ENCODE measurements around the gene WDR5B.

Gene WDR5B

DNA sequence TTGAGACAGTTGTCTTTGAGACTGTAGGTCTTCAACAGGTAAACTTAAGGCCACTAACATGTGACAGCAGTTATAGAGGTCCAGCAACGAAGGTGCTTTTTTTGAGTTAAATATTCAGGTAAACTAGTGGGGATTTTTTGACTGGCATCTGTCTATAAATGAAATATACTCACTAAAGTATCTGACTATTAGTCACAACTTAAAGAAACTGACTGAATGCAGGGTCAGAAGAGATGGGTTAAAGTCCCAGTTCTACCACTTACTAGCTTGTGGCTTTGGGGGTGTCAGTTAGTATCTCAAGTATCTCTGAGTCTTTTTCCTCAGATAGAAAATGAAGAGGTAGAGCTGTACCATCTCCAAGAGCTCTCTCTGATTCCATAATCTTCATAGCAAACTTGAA, 50.8 kb downstream of the WDR5B start:
- DNase-seq = no peak
- peaks cover 15 to 54% (median 30%) of the 10 kb centered on the region in 4 experiments for H3K36me3 ChIP-seq (ENCODE audit: control insufficient read depth in 4 of 4, insufficient read depth in 4 of 4, low read length in 3 of 4)
- no peaks in the 10 kb centered on the region for H3K4me1 ChIP-seq (ENCODE audit: control extremely low read depth in 1 of 4, control insufficient read depth in 4 of 4, insufficient read depth in 4 of 4, low read length in 3 of 4)
- ChIA-PET POLR2A (no interaction called here), CTCF (interaction anchor here (0.6 to 1.5 kb wide), 2 partner anchors 11 to 805 kb away, joined by 3 to 5 read pairs; no protein-coding TSS in a partner anchor)
- H3K9me3 ChIP-seq (ENCODE audit: control extremely low read depth in 1 of 5, control insufficient read depth in 4 of 5, insufficient read depth in 2 of 5, low read depth in 1 of 5, low read length in 4 of 5) = no peaks in the 10 kb centered on the region
- H3K27me3 ChIP-seq (replicated peaks in 2 of 5; ENCODE audit: control insufficient read depth in 4 of 5, insufficient read depth in 5 of 5, low read length in 4 of 5) = no peaks in the 10 kb centered on the region
- no CpG with 5 or more reads among the region's 1 CpG for WGBS (ENCODE audit: insufficient coverage)
- no peak overlapping the region for H3K27ac ChIP-seq (ENCODE audit: insufficient read depth in 1 of 2, low read depth in 1 of 2, low read length in 2 of 2, poor library complexity in 1 of 2, severe bottlenecking in 2 of 2)
- no peak overlapping the region for H3K4me3 ChIP-seq (ENCODE audit: control insufficient read depth in 1 of 7, extremely low read depth in 1 of 7, insufficient read depth in 4 of 7, low read depth in 2 of 7, low read length in 6 of 7)

GRCh38 chr3:122364490-122364889, 51.4 kb downstream of the WDR5B start:
- Histone ChIP-seq H3K27ac (ENCODE audit: insufficient read depth in 1 of 2, low read depth in 1 of 2, low read length in 2 of 2, poor library complexity in 1 of 2, severe bottlenecking in 2 of 2) (no peak overlapping the region), H3K4me3 (ENCODE audit: control insufficient read depth in 1 of 7, extremely low read depth in 1 of 7, insufficient read depth in 4 of 7, low read depth in 2 of 7, low read length in 6 of 7) (no peak overlapping the region), H3K4me1 (ENCODE audit: control extremely low read depth in 1 of 4, control insufficient read depth in 4 of 4, insufficient read depth in 4 of 4, low read length in 3 of 4) (no peaks in the 10 kb centered on the region), H3K36me3 (ENCODE audit: control insufficient read depth in 4 of 4, insufficient read depth in 4 of 4, low read length in 3 of 4) (peaks cover 15 to 52% (median 31%) of the 10 kb centered on the region in 4 experiments), H3K9me3 (ENCODE audit: control extremely low read depth in 1 of 5, control insufficient read depth in 4 of 5, insufficient read depth in 2 of 5, low read depth in 1 of 5, low read length in 4 of 5) (no peaks in the 10 kb centered on the region), H3K27me3 (replicated peaks in 2 of 5; ENCODE audit: control insufficient read depth in 4 of 5, insufficient read depth in 5 of 5, low read length in 4 of 5) (no peaks in the 10 kb centered on the region)
- DNase-seq = no peak
- ChIA-PET POLR2A (no interaction called here), CTCF (interaction anchor here (0.8 to 1.5 kb wide), 2 partner anchors 11 to 18 kb away, joined by 3 to 5 read pairs; partner anchors contain the start of gene MIX23)
- no CpG with 5 or more reads among the region's 2 CpGs for WGBS (ENCODE audit: insufficient coverage)

Data from common myeloid progenitor, CD34-positive (primary cell).